SK-N-SH (cell line): ENCODE results near the gene IL17REL. TPM values are rescaled to one million over a fixed set of nuclear protein-coding genes. Genes with fewer than 3 reads are reported as not detected.

ENCODE experiments used
- CTCF ChIA-PET: fragments of 300-600, 350-600 bp; formaldehyde crosslinking; extraction: SDS; loops from one replicate; lab custom pipeline; 2021; lab: Yijun Ruan, JAX
- POLR2A ChIA-PET: fragments of 350-600 bp; sonication (Branson Sonifier 250); formaldehyde crosslinking; extraction: SDS; loops from one replicate; lab custom pipeline; 2020; ENCODE audit warnings: antibody characterized with exemption, inconsistent platforms; lab: Yijun Ruan, JAX
- DNase-seq: peaks from one replicate; pipeline ENCODE4 v3.0.0; 2012
- H2AFZ ChIP-seq: fragments of 200-600 bp; sonication (generic); 2 replicates; pipeline ENCODE4 v1.8.1; 2016; ENCODE audit warnings: antibody characterized with exemption, mild to moderate bottlenecking, low read depth
- H3F3A ChIP-seq: fragments of 200-600 bp; sonication (generic); replicated peaks from 2 replicates; pipeline ENCODE3; 2016; ENCODE audit warnings: antibody characterized with exemption, mild to moderate bottlenecking; ENCODE audit not compliant: insufficient read depth
- H3K27ac ChIP-seq, 2 experiments: fragments of 200-500 bp in 1 of 2; fragments of 200-600 bp in 1 of 2; sonication (Bioruptor generic) in 1 of 2; sonication (generic), shearing (Covaris generic) in 1 of 2; 2 replicates each; pipeline versions ENCODE4 v1.5.1 to v1.6.1; 2014 to 2016; ENCODE audit warnings: low read depth in 2 of 2, inconsistent platforms in 1 of 2, low read length in 1 of 2, mild to moderate bottlenecking in 1 of 2, mixed read lengths in 1 of 2
- H3K27me3 ChIP-seq: fragments of 200-600 bp; sonication (generic), shearing (Covaris generic); 2 replicates; pipeline ENCODE4 v1.6.1; 2016; ENCODE audit warnings: mixed run types; ENCODE audit not compliant: insufficient read depth
- H3K36me3 ChIP-seq, 2 experiments: fragments of 200-500 bp in 1 of 2; fragments of 200-600 bp in 1 of 2; sonication (Bioruptor generic) in 1 of 2; sonication (generic) in 1 of 2; replicated peaks in 1 of 2; 2 replicates each; pipeline versions ENCODE3 to v1.5.1; 2014 to 2016; ENCODE audit warnings: low read length in 1 of 2, mild to moderate bottlenecking in 1 of 2; ENCODE audit not compliant: insufficient read depth in 2 of 2, control insufficient read depth in 1 of 2
- H3K4me1 ChIP-seq, 2 experiments: fragments of 200-500 bp in 1 of 2; fragments of 200-600 bp in 1 of 2; sonication (Bioruptor generic) in 1 of 2; sonication (generic), shearing (Covaris generic) in 1 of 2; 2 replicates each; pipeline versions ENCODE4 v1.5.1 to v1.6.1; 2014 to 2016; ENCODE audit warnings: low read depth in 1 of 2, low read length in 1 of 2, mixed run types in 1 of 2; ENCODE audit not compliant: insufficient read depth in 2 of 2, control insufficient read depth in 1 of 2
- H3K4me2 ChIP-seq: fragments of 200-600 bp; sonication (generic), shearing (Covaris generic); 2 replicates; pipeline ENCODE4 v1.6.1; 2017; ENCODE audit warnings: mixed run types
- H3K4me3 ChIP-seq, 2 experiments: fragments of 200-500 bp in 1 of 2; fragments of 200-600 bp in 1 of 2; sonication (Bioruptor generic) in 1 of 2; sonication (generic), shearing (Covaris generic) in 1 of 2; 2 replicates each; pipeline versions ENCODE4 v1.5.1 to v1.8.1; 2014 to 2016; ENCODE audit warnings: low read depth in 2 of 2, inconsistent platforms in 1 of 2, low read length in 1 of 2, mild to moderate bottlenecking in 1 of 2, mixed read lengths in 1 of 2, moderate library complexity in 1 of 2
- H3K79me2 ChIP-seq: fragments of 200-600 bp; sonication (generic); 2 replicates; pipeline ENCODE4 v1.8.1; 2017; ENCODE audit warnings: mild to moderate bottlenecking; ENCODE audit not compliant: insufficient read depth
- H3K9ac ChIP-seq: fragments of 200-600 bp; sonication (generic); 2 replicates; pipeline ENCODE4 v1.6.1; 2017; ENCODE audit warnings: mixed run types
- H3K9me2 ChIP-seq: fragments of 200-600 bp; sonication (generic); 2 replicates; pipeline ENCODE4 v1.6.1; 2017; ENCODE audit warnings: mixed run types
- H3K9me3 ChIP-seq: fragments of 200-600 bp; sonication (generic); 2 replicates; pipeline ENCODE4 v1.6.1; 2017; ENCODE audit warnings: mixed run types, mild to moderate bottlenecking, moderate library complexity
- H4K20me1 ChIP-seq: fragments of 200-600 bp; sonication (generic); 2 replicates; pipeline ENCODE4 v1.6.1; 2017; ENCODE audit warnings: mild to moderate bottlenecking, mixed run types; ENCODE audit not compliant: insufficient read depth
- CTCF ChIP-seq: fragments of 200-600 bp; sonication (generic); IDR thresholded peaks from 2 replicates; pipeline ENCODE4 v1.6.1; 2017; ENCODE audit warnings: antibody characterized with exemption, mild to moderate bottlenecking, moderate library complexity
- ELF1 ChIP-seq: IDR thresholded peaks from 2 replicates; pipeline ENCODE4 v1.4.0; 2012
- EZH2phosphoT487 ChIP-seq: fragments of 200-600 bp; sonication (generic); IDR thresholded peaks from 2 replicates; pipeline ENCODE4 v1.6.1; 2017; ENCODE audit warnings: low read depth, mixed run types, mild to moderate bottlenecking, antibody characterized with exemption, moderate library complexity, borderline replicate concordance
- FOXJ3 ChIP-seq: sonication (generic); formaldehyde crosslinking; IDR thresholded peaks from 2 replicates; pipeline ENCODE4 v1.5.1; 2020; ENCODE audit warnings: mild to moderate bottlenecking, missing genetic modification reagents
- GABPA ChIP-seq: IDR thresholded peaks from 2 replicates; pipeline ENCODE4 v1.4.0; 2012; ENCODE audit warnings: low read depth, mild to moderate bottlenecking
- GATA2 ChIP-seq: sonication (generic); formaldehyde crosslinking; IDR thresholded peaks from 2 replicates; pipeline ENCODE4 v1.5.0; 2020; ENCODE audit warnings: mild to moderate bottlenecking, missing genetic modification reagents
- IRF3 ChIP-seq: fragments of 150-350 bp; IDR thresholded peaks from 2 replicates; pipeline ENCODE4 v1.6.1; 2016; ENCODE audit warnings: mild to moderate bottlenecking, low read depth, low read length
- PBX3 ChIP-seq: IDR thresholded peaks from 2 replicates; pipeline ENCODE4; 2012
- RFX5 ChIP-seq: IDR thresholded peaks from 2 replicates; pipeline ENCODE4 v1.6.1; 2012; ENCODE audit warnings: mild to moderate bottlenecking, improper control_type of control experiment, low read length
- RXRA ChIP-seq: IDR thresholded peaks from 2 replicates; pipeline ENCODE4 v1.4.0; 2012; ENCODE audit warnings: low read depth, mild to moderate bottlenecking, borderline replicate concordance
- SIN3A ChIP-seq: IDR thresholded peaks from 2 replicates; pipeline ENCODE4 v1.6.1; 2012; ENCODE audit warnings: low read depth, mild to moderate bottlenecking, low read length, moderate library complexity, borderline replicate concordance
- SMC3 ChIP-seq: IDR thresholded peaks from 2 replicates; pipeline ENCODE4 v1.6.1; 2012; ENCODE audit warnings: low read depth, low read length, improper control_type of control experiment
- TEAD4 ChIP-seq: IDR thresholded peaks from 2 replicates; pipeline ENCODE4 v1.4.0; 2012; ENCODE audit warnings: mild to moderate bottlenecking, borderline replicate concordance; ENCODE audit not compliant: insufficient read depth
- USF1 ChIP-seq: IDR thresholded peaks from 2 replicates; pipeline ENCODE4 v1.4.0; 2012; ENCODE audit warnings: low read depth, borderline replicate concordance
- YY1 ChIP-seq: IDR thresholded peaks from 2 replicates; pipeline ENCODE4 v1.4.0; 2012; ENCODE audit warnings: low read depth, mild to moderate bottlenecking
- ZBTB33 ChIP-seq: IDR thresholded peaks from 2 replicates; pipeline ENCODE4 v1.4.0; 2012; ENCODE audit warnings: low read depth, borderline replicate concordance
- WGBS: methylation state at CpG from one replicate; pipeline ENCODE4 v1.1.6; 2017; ENCODE audit warnings: low lambda C conversion rate; 5-methylcytosine and 5-hydroxymethylcytosine counted together
- polyA plus RNA-seq, 3 experiments: library from polyadenylated mRNA; depleted of rRNA; stranded (reverse); fragments of >200 nt; gene quantifications; 2 replicates each; pipeline ENCODE4 v1.2.3, GENCODE V29; 2012

IL17REL gene
- polyA plus RNA-seq, 1 of the 3 experiments (the other 2 are of a cell fraction) = not detected

- H3K9me3 ChIP-seq = no peaks in the 10 kb centered on the region
- H3K4me3 ChIP-seq = no peak overlapping the region
- H2AFZ ChIP-seq = no peak overlapping the region
- H3K27me3 ChIP-seq = peaks cover 15% of the 10 kb centered on the region
- ChIA-PET CTCF (interaction anchor here (0.7 to 1.8 kb wide), 2 partner anchors 27 to 106 kb away, joined by 3 to 8 read pairs; no protein-coding TSS in a partner anchor), POLR2A (no interaction called here)
- no peaks in the 10 kb centered on the region for H4K20me1 ChIP-seq
- H3K4me2 ChIP-seq = no peak overlapping the region
- no peaks in the 10 kb centered on the region for H3K9me2 ChIP-seq
- no peak for DNase-seq
- no peaks in the 10 kb centered on the region for H3K36me3 ChIP-seq
- no peak overlapping the region for H3K9ac ChIP-seq
- H3K79me2 ChIP-seq = no peaks in the 10 kb centered on the region
- H3F3A ChIP-seq = no peaks in the 10 kb centered on the region
- TF ChIP-seq YY1 (no peak), SIN3A (no peak), TEAD4 (no peak), CTCF (no peak), IRF3 (no peak), ELF1 (no peak), GATA2 (CRISPR knock-in tag) (no peak), PBX3 (no peak), FOXJ3 (CRISPR knock-in tag) (no peak), ZBTB33 (no peak), SMC3 (no peak), EZH2phosphoT487 (no peak), RFX5 (no peak), RXRA (no peak), GABPA (no peak), USF1 (no peak)
- no peak overlapping the region for H3K27ac ChIP-seq
- 86% methylated on average over 14 of the region's 14 CpGs for WGBS
- no peaks in the 10 kb centered on the region; a peak in 1 of 4 replicates for H3K4me1 ChIP-seq
Observed at GRCh38 chr22:50057278-50058060, 44.9 kb upstream of the IL17REL start.
